GM19395 (cell line): ENCODE measurements around the gene ANKS6.

Experiments used
- ATAC-seq: cut with Tn5 transposase; IDR thresholded peaks from one replicate; pipeline ENCODE4 v1.9.1; 2021; ENCODE audit warnings: mild to moderate bottlenecking, moderate library complexity; ENCODE audit not compliant: unreplicated experiment

Gene ANKS6

DNA sequence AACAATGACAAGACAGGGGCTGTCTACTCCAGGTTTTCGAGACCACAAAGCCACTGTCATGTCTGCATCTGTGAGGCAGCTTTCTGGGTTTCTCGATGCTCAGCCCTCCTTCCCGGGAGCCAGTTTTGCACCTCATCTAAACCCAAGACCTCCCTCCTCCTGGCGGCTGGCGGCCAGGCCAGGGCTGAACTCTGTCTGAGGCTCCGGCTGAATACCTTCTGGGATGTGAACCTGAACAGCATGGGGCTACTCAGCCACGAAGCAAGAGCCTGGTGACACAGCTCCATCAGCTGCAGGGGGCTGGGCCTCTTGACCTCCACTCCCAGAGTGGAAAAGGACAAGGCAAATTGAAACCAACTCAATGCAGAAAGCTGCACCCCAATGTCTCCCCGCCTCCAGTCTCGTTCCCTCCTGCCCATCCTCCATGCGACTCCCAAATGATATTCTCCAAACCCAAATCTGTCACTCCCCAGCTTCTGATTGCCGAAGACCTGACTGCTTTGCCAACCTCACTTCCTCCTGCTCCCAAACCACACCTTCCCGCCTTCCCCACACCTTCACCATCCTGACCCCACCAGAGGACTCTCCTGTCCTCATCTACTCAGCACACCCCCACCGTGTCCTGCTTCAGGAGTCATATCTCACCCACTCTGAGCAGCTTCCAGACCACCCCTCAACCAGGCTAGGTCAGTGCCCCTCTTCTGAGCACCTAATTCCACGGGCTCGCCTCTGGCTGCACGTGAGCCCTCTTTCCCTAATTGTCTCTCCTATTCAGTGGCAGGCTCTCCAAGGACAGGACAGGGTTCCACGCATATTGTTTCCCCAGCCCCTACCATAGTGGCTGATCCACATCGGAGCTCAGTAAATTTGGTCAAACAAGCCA, 4.5 kb downstream of the ANKS6 start:
- no peak for ATAC-seq

DNA sequence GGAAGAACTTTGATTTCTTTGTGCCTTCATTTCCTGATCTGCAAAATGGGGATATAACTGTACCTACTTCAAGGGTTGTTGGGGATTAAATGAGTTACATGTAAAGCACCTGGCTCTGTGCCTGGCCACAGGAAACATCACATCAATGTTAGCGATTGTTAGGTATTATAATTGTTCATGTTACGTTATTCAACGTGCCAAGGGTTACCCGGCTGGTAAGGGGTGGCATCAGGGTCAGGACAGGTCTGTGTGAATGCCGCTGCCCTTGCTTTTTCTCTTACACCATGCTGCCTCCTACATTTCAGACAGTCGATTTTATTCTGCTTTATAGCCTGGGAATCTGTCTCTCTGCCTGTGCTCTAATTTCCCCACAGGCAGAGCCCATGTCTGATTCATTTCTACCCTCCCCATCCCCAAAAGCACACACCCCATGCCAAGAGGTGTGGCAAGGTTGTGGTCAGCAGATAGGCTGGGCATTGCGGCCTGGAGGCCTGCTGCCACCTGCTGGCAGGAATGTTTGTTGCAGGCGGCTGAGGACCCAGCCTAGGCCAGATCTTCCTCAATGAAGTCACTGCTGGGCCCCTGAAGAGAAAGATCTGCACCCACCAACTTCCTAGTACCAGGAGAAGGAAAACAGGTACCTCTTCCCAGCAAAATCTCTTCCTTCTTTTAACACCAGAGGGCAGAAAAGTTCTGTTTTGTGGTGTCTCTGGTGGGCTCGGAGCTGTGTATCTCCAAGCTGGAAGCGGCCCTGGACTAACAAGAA, 5.3 kb downstream of the ANKS6 start:
- peak; percentile 70 for ATAC-seq

DNA sequence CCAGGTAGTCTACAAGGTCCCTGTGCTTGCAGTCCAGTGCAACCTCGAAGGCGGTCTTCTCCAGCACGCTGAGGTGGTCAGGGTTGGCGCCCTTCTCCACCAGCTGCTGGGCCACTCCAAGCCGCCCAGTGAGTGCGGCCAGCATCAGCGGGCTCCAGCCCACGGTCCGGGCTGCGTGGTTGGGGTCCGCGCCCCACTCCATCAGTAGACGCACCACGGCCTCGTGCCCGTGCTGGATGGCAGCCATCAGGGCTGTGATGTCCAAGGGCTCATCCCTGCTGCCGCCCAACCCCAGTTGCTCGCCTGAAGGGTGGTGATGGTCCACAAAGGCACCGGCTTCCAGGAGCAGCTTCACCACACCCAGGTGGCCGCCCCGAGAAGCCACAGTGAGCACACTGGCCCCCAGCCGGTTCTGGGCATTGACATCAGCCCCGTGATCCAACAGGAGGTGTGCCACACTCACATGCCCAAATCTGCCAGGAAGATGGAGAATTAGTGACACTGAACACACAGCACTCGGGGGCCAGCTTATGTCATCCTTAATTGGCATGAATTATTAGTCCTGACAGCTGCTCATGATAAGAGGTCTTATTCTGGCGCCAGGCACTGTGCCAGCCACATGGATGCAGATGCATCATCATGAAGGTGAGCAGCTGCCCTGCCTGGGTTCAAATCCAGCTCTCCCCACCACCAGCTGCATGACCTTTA, 6.1 kb downstream of the ANKS6 start:
- ATAC-seq: no peak

DNA sequence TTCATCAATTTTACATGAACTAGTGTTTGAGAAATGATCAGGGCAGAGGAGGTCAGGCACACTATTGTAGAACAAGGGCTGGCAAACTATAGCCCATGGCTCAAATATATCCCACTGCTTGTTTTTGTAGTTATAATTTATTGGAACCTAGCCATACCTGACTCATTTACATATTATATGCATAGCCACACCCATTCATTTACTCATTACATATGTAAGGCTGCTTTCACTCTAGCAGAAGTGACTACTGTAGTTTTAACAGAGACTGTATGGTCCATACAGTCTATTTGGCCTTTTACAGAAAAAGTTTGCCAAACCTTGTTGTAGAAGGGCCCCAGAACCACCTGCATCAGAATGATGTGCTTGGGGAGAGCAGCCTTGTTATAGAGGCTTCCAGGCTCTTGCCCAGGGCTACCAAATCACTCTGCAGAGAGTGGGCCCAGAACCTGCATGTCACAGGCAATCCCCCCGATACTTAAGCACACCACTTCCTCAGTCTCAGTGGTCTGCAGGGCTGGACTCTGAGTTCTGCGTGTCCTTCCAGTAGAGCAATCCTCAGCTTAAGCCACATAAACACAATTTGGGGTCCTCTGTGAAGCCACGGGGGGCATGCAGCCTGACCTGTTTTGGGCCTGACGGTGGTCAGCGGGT, 6.7 kb downstream of the ANKS6 start:
- ATAC-seq: no peak

DNA sequence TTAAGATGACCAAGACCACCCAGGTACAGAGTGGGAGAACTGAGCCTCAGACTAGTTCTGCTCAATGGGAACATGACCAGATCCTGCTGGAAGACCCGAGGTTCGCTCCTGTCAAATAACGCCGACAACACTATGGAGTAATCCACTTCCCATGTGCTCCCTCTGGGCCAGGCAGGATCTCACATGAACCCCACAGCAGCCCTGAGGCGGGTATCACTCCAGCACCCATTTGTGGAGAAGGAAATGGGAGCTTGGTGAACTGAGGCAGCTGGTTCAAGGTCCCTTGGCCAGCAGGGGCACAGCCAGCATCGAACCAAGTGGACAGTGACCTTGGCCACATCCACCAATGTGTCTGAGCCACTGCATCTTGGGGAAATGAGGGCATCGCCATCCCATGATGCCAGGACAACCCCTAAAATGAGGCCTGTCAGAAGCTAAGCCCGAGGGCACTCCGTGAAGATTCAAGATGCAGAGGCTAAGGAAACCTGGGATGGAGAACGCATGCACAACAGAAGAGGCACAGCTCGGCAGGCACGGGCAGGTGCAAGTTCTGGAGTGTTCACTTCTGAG, 8.5 kb downstream of the ANKS6 start:
- ATAC-seq: no peak

DNA sequence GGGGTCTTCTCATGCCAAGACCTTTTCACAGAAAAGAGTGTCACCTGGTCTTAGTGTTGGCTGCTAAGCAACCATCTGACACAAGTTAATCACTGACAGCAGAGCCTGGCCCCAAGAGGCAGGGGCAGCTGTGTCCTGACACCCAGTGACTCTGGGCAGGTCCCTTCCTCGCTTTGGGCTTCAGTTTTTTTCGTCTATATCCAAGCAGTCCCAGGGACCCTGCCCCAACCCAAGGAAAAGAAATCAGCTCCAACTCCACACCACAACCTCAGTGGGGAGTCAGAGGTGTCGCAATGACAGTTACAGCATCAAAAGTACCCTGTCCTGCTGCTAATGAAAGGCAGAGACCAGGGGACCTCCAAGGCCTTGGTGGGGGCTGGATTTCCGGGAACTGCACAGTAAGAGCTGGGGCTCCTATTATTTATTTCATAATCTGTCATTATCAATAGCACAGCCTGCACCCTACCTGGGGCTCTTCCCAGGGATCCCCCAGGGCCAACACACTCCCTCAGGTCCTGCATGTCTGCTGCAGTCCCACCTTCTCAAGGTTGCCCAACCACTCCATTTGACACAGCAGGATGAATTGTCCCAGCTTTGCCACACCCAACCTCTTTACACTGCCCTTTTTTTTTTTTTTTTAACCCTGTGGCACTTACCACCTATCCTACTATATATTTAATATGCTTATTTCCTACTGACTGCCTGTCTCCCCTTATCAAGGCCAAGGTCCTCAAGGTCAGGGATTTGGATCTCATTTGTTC, 9.4 kb downstream of the ANKS6 start:
- no peak for ATAC-seq

DNA sequence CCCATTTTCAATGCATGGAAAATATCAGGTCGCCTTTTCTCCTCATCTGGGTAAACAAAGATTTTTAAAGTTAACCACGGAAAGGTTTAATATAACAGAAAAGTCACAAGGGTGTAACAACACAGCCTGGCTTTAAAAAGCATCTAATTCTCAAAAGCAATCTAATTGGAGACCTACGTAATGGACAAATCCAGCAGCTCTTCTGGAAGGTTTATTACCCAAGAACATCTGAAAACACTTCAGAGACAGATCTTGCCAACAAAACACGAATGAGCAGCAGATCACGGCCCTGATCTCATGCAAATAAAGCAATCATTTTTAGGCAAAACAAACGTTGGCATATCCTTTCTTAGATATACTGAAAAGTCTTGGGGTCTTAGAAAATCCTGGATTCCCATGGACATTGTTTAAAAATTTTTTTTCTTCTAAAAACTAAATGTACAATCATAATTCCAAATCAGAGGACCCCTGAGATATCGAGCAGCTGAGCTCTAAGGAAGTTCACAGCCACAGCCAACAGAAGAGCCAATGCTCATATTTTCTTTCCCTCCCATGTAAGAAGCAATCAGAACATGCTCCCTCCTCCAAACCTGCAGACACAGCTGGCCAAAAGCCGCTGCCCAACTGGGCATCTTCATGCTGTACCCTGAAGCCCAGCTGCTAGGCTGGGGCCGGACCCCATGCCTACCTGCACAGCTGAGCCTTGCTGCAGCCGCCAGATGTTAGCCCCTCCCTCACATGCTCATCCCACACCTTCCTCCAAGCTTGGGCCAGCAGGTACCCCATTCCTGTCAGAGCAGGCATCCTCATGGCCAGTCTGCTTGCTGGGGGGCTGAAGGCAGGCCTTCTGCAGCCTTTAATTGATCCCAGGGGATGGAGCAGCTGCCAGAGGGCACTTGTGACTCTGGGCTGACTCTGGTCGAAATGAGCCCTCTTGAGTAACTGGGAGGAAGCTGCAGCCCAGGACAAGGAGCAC, 11.2 kb downstream of the ANKS6 start:
- ATAC-seq: no peak

DNA sequence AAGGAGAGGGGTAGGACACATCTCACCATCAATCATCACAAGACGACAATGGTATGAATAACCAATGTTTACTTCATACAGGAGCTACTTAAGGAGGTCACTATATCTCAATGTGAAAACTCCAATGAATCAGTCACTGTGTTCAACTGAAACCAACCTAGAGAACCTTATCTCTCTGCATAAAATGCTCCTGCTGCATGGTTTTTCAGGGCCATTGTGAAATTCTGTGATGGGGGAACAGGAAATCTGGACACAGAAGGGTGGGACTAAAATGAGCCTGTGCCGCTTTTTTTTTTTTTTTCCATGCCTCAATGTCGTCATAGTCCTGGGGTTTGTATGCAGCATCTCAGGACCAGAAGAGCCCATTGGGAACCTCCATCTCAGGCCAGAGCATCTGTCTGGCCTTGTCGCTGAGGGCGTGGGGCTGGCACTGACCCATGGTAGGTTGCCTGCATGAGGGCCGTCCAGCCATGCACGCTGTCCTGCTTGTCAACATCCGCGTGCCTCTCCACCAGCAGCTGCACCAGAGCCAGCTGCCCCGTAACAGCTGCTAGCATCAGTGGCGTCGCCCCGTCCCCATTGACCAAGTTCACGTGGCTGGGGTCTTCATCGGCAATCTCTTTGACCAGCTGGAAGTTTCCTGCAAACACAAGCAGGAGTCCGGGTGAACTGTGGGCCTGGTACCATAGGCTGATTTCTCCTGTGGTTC, 12.7 kb downstream of the ANKS6 start:
- no peak for ATAC-seq

DNA sequence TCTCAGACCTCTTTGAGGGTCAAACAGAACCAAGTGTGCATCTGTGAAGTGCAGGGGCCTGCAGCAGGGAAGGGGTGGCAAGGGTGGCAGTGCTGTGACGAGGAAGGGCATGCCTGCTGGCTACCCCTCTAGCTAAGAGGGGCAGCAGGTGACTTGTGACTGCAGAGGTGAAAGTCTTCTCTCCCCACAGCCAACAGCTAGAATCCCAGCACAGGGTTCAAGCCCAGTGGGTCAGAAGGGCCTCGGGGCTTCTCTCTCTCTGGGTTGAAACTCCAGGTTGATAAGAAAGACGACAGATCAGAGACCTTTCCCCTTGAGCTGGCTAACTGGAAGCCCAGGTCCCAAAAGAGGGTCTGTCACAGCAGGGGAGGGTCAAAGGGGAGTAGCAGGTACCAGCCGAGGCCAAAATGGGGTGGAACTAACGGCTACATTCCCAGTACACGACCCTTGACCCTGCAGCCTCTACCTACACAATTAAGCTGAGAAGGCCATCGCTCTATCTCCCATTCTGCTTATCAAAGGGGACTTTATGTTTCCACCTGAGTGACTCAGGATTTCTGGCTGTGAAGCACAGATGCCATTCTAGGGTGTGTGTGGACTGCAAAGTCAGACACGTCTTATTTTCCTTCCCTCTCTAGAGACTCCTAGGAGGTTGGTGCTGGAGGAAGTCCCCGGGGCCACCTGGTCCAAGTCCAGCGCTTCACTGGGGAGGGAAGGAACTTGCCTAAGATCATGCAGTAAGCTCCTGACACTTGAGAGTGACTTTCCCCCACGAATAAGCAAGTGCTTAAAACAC, 14.6 kb downstream of the ANKS6 start:
- no peak for ATAC-seq

DNA sequence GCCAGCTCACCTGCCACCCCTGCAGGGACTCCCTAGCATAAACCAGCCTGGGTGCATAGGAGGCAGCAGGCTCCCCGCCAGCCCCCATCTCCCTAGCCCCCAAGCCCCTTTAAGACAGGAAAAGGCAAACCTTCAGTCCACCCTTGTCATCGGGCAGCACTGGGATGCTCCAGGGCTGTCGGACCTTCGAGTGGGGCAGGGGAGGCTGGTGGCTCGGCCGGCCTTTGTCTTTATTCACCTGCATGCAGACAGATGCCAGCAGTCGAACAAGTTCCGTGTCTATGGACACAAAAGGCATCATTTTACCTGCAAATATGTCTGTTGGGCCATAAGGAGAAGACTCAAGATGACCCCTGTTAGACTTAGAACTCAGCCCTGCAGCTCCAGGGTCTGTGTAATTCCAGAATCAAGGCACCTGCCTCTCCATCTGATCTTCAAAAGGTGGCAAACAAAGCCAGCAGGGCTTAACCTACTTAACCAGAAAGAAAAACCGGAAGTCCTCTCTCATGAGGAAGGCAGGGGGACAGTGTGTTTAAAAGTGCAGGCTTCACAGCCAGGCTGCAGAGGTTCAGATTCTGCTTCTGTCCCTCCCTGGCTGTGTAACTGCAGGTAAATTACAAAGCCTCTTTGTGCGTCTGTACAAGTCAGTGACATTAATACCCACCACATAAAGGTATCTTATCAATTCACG, 16.2 kb downstream of the ANKS6 start:
- ATAC-seq: no peak

DNA sequence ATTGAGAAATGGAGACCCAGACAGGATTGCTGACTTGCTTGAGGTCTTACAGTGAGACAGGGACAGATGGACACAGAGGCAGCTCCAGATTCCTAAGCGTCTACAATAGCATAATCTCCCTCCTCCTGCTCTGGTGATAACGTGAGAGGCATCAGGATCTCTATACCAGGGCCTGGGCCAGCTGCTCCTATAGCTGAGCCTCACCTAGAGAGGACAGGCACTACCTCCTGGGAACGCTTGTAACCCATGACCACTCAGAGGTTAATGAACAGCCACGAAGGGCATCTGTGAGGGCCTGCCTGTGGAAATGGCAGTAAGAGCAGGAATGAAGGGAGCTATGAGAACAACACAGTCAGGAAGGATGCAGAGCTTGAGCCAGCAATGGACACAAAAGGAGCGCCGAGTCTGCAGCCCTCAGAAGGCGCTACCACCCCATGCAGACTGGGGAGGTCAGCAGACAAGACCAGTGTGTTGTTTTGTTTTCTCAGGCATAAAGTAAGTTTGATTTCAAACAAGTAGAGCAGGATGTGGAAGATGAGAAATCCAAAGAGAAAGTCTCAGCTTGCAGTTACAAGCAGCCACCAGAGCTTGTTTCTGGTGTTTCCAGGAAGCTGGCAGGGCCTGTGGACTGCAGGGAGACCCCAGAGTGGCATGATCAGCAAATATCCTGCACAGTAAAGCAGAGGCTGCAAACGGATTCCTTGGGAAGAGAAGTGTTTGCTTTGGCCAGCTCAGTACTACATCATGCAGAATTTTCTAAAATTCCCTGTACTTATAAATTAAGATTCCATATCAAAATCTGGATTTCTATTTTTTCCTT, 17.4 kb downstream of the ANKS6 start:
- no peak for ATAC-seq

DNA sequence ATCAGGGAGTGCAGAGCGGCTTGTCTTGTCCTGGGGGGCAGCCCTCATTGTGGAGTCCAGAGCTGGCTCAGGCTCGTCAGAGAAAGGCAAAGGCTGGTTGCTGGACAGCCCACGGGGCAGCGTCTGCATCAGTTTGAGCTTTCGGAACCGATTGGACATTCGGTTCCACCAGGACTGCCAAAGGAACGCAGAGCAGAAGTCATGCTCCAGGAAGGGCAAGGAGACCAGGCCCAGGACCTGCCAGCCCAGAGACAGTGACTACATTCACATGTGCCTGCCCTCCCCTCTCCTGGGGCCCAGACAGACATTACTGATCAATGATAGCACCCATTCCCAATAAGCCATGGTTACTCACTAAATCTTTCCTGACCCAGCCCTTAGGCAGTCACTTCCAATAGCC, 18.1 kb downstream of the ANKS6 start:
- ATAC-seq: no peak

DNA sequence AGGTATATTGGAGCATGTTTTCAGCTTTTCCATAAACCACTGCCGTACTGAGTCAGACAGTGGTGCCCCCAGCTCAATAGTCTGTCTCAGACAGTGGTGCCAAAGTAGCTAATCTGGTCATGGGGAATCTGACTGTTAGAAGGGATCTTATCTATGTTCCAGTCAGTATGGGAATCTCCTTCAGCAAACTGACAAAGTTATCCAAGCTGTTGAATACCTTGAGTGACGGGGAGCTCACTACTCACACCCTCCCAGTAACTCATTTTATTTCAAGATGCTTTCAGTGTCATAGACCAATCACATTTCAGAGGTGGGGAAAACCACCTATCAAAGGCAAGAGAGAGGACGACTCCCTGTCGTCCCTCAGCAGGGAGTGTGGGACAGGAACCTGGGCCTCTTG, 18.7 kb downstream of the ANKS6 start:
- ATAC-seq: no peak

DNA sequence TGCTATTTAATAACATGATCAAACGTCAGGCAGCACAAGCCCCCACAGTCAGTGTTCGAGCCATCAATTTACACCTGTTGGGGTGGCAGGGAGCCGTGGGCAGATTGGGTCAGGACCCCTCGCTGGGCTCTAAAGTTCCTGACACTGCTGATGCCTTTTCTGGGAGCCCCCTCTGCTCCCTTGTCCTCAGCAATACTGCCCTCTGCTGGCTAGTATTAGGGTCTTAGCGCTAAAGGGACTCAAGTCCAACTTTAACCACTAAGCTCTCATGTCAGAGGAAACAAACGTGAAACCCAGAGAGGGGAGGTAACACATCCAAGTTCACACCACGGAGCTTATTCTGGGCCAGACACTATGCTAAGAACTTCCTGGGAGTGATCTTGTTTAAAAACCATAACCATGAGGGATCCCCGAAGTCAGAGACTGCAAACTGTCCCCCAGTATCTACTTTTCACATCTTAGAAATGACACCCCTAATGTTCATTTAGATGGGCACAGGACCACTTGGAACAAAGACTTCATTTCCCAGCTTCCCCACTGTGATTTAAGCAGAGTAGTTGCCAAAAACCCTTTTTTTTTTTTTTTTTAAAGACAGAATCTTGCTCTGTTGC, 20.4 kb downstream of the ANKS6 start:
- ATAC-seq: no peak

DNA sequence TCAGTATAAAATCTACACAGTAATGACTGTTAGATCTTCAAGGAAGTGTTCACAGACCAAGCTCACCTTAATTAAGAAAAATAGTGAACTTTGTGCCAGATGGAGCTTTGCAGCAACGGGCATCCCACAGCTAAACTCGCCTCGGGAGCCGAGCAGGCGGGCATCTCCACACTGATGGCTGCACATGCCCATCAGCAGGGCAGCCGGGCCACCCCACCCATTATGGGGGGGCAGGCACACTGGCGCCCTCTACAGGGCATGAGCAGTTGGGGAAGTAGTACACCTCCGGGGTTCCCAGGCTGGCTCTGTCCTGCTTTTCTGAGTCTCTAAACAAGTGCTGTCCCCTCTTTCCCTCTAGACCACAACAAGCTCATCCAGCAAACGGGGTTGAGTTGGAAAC, 21.6 kb downstream of the ANKS6 start:
- no peak for ATAC-seq

DNA sequence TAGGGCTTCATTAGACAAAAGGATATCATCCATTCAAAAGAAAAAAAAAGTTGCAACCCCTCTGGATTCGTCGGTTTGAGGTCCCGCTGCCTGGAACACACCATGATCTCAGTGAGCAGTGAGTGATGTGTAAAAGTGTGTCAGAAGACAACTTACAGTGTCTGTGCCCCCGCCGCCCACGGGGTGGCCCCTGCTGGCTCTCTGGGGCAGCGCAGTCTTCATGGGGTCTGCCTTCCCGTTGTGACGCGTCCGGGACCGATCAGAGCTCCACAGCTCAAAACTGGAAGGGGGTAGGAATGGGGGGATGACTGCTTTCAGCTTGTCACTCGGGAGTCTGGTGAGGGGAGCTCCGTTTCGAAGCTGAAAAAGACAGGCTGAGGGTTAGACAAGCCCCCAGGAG, 22.6 kb downstream of the ANKS6 start:
- no peak for ATAC-seq
